GM21529 (cell line): ENCODE data around the gene MPHOSPH6.
"Not testable (repeated sequence)": the region's sequence is repeated elsewhere in the genome, so short reads cannot be mapped to it uniquely, and the experiment has no call there.

Experiments
- ATAC-seq: cut with Tn5 transposase; IDR thresholded peaks from one replicate; pipeline ENCODE4 v1.9.1; 2021; ENCODE audit not compliant: unreplicated experiment

Gene MPHOSPH6

DNA sequence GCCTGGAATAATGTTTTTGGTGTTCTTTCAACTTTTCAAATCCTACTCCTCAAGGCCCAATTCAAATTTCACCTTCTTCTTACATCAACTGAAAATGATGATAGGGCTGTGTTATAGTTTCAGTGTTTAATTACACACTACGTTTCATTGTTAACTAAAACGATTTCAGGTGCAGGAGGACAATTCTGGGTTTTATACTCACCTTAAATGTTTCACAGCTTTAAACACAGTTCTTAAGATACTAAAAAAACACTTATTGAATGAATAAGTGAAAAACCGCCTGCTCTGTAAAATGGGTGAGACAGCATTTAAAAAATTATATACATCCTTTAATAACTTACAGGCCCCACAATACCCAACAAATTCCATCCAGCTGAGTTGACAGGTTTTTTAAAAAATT lies 6.2 kb upstream of the MPHOSPH6 start:
- ATAC-seq: no peak

DNA sequence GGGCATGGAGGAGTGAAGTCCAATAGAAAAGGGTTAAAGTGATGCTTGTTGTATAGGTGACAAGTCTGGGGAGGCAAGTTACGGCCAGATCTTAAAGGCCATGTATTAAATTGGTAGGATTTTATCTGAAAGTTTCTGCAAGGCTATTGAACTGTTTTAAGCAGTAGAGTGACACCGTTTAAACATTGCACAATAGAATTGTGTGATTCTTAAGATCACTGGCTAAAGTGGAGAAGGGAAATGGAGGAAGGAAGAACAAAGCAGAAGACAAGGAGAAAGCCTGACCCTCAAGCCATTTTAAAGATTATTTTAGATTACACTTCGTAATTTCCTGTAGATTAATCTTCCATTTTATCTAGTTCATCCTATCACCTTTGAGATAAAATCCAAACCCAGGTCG lies 5.6 kb upstream of the MPHOSPH6 start:
- no peak for ATAC-seq

- ATAC-seq: no peak
Observed at GRCh38 chr16:82167670-82168069, 2.4 kb downstream of the MPHOSPH6 start.

- ATAC-seq: no peak
Observed at GRCh38 chr16:82160226-82160625, 9.8 kb downstream of the MPHOSPH6 start.

DNA sequence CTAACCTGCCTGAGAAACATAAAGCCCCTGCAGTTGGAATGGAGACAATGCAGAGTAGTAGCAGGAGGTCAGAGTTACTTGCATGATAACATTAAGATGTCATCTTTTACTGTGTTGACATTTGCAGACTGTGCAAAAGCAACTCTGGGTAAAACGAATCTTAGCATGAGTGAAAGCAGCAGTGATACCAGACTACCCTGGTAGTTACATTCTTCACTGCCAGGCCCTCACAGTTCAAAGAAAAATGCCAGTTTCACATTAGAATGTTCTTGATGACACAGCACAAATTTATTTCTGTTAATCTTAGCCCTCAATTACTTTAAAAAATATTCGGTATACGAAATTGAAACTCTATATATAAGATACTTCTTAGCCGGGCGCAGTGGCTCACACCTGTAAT lies 12.2 kb downstream of the MPHOSPH6 start:
- ATAC-seq: no peak

- ATAC-seq: no peak
Observed at GRCh38 chr16:82157534-82157812, 12.6 kb downstream of the MPHOSPH6 start.

GRCh38 chr16:82156761-82157533 lies 13.1 kb downstream of the MPHOSPH6 start:
- no peak for ATAC-seq

- ATAC-seq: no peak
Observed at GRCh38 chr16:82152641-82153112, 17.3 kb downstream of the MPHOSPH6 start.

- ATAC-seq: no peak
Observed at GRCh38 chr16:82152196-82152595, 17.8 kb downstream of the MPHOSPH6 start.

GRCh38 chr16:82150549-82150948 lies 19.5 kb downstream of the MPHOSPH6 start:
- ATAC-seq: no peak

GRCh38 chr16:82149536-82149935 lies 20.5 kb downstream of the MPHOSPH6 start:
- no peak for ATAC-seq

DNA sequence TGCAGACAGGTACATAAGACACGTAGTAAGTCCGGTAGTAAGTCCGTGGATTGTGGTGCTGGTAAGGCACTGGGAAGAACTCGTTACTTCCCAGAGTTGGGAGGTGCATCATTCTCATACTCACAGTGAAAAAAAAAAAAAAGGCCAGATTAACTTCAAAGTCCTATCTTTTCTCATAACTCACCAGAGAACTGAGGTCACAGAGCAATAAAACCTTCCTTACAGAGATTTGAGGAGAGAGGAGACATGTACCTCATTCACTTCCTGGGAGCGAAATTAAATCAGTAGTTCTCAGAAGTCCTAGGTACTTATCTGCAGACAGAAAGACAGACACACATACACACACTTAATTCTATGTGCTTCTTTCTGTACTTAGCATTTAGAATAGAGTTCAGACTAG lies 22.5 kb downstream of the MPHOSPH6 start:
- ATAC-seq: no peak

DNA sequence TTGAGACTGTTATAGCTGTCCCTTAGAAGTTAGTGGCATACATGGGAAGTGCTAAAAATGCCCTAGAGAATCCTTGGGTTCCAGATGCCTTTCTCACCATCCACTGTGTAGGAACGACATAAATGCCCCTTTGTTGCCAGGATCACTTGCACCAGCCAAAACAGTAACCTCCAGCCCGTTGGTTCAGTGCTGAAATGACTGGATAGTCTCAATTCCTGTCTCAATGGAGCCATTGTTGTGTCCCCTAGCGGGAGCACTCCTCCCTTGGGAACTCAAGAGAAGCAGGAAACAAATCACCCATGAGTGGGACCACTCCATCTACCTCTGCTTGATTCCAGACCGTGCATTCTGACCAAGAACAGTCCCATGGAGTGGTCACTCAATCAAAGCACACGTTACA lies 23.1 kb downstream of the MPHOSPH6 start:
- no peak for ATAC-seq

GRCh38 chr16:82146556-82146955 lies 23.5 kb downstream of the MPHOSPH6 start:
- ATAC-seq: no peak

DNA sequence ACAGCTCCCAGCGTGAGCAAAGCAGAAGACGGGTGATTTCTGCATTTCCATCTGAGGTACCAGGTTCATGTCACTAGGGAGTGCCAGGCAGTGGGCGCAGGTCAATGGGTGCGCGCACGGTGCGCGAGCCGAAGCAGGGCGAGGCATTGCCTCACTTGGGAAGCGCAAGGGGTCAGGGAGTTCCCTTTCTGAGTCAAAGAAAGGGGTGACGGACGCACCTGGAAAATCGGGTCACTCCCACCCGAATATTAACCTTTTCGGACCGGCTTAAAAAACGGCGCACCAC lies 30.8 kb downstream of the MPHOSPH6 start:
- ATAC-seq: not testable (repeated sequence)

- ATAC-seq: no peak
Observed at GRCh38 chr16:82138478-82139285, 31.3 kb downstream of the MPHOSPH6 start.

GRCh38 chr16:82137822-82138167 lies 32.2 kb downstream of the MPHOSPH6 start:
- no peak for ATAC-seq

- no peak for ATAC-seq
Observed at GRCh38 chr16:82136956-82137821, 32.8 kb downstream of the MPHOSPH6 start.

GRCh38 chr16:82135844-82136243 lies 34.2 kb downstream of the MPHOSPH6 start:
- no peak for ATAC-seq

- ATAC-seq: no peak
Observed at GRCh38 chr16:82134846-82135245, 35.2 kb downstream of the MPHOSPH6 start.

GRCh38 chr16:82133798-82134197 lies 36.2 kb downstream of the MPHOSPH6 start:
- ATAC-seq: no peak

- no peak for ATAC-seq
Observed at GRCh38 chr16:82129881-82130280, 40.1 kb downstream of the MPHOSPH6 start.
